Glomerular visceral epithelial cell (primary cell): ENCODE measurements around the gene DNAL4.

ENCODE experiments used
- DNase-seq: peaks from one replicate; pipeline ENCODE4 v3.0.0-alpha.2; 2016; ENCODE audit errors: extremely low spot score

Gene DNAL4

DNA sequence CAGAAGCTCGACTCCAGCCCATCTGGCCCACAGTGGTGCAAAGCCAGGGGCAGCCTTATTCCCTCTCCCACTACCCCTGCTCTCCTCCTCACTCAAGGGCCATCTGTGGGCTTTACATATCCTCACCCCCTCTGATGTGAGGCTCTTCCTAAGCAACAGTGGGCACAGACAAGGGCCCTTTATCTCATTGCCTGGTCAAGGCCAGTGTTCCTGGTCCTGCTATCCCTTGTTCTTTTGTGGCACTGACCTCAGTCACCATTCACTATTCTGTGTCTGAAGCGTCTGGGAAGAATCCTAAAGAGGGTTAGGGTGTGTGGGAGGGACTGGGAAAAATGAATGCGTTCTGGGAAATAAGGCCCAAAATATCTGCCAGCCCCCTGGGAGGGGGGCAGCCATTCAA, 7.3 kb downstream of the DNAL4 start:
- DNase-seq, result no peak

DNA sequence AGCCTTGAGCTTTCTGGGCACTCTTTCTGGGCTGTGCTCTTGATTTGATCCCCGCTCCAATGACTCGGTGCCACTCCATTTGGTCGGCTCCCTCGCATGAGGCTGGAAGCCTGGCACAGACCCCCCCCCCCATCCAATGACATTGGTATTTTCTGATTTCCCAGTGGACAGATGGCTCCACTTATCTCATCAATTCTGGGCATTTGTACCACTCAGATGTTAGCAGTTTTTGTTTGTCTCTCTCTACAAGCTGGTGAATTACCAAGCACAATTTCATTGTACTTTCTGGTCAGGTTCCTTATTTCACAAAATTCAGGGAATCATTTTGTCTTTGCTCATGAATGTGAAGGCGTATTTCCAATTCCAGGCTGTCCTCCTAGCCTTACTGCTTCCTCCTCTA, 9.1 kb downstream of the DNAL4 start:
- no peak for DNase-seq

DNA sequence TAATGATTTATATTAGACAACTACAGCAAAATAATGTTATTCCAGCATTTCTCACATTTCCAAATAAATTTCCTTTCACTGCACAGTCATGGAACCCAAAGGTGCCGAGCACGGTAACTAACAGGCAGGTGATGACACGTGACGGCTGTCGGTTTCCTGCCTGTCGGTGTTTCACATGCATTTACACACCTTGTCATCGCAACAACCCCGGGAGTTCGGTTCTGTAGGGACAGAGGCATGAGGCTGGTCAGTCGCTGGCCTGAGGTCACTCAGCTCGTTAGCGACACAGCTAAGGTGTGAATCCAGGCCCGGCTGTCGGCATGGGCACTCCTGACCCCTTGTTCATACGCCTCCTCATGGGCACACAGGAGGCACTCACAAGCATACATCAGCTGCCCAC, 9.9 kb downstream of the DNAL4 start:
- DNase-seq, result no peak

DNA sequence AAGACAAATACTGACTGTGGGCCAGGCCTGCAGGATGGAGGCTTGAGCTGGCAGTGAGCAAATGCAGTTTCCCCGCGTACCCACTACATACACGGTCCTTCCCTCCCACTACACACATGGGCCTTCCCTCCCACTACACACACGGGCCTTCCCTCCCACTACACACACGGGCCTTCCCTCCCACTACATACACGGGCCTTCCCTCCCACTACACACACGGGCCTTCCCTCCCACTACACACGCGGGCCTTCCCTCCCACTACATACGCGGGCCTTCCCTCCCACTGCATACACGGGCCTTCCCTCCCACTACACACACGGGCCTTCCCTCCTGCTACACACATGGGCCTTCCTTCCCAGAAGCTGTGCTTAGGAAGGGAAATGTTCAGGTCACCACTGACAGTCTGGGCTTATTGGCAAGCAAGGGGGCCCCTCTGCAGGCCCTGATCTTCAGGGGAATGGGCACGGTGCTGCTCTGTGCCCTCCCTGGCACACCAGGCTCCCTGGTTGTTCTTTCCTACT, 10.8 kb downstream of the DNAL4 start:
- no peak for DNase-seq

DNA sequence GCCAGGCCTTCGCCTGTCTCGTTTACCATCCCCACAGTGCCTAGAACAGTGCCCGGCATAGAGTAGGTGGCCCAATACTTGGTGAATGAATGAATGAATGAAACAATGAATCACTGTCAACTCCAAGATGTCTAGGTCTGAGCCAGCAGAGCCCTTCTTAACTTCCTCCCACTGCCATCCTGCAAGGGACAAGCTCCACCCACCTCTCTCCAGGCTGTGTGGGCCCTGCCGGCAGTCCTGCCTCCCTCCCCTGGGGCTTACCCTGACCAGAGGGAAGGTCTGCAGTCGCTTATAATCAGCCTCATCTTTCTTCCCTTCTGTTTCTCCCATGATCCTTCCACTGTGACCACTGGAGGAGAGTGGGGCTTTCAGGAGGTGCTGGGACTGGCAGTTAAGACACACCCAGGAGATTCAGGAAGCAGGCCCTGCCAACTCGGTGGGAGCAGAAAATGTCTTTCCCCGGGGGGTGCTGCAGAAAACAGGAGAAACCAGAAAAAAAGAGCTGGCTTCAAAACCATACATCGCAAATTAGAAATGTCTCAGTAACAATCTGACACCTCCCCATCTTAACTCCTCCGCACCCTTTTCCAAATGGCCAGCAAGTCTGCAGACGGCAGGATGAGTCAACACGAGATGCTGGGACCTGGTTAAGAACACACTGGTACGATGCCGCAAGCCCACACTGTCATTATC, 11.4 kb downstream of the DNAL4 start:
- no peak for DNase-seq

DNA sequence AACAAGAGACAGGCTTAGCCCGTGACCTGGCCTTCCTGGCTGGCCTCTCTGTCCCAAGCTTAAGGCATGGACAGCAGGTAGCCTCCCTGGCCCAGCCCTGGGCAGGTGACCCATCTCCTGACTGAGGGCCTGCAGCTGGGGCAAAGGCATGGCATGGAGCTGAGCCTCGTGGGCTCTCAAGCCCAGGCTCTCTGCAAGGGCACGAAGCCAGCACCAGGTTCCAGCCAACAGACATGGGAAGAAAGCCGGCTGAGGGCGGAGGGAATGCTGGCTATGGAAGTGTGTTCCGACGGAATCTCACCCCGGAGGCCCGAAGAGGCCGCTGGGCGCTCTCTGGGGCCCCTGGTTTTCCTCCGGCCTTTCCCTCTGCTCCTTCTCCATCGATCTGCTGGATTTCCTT, 12.9 kb downstream of the DNAL4 start:
- no peak for DNase-seq

DNA sequence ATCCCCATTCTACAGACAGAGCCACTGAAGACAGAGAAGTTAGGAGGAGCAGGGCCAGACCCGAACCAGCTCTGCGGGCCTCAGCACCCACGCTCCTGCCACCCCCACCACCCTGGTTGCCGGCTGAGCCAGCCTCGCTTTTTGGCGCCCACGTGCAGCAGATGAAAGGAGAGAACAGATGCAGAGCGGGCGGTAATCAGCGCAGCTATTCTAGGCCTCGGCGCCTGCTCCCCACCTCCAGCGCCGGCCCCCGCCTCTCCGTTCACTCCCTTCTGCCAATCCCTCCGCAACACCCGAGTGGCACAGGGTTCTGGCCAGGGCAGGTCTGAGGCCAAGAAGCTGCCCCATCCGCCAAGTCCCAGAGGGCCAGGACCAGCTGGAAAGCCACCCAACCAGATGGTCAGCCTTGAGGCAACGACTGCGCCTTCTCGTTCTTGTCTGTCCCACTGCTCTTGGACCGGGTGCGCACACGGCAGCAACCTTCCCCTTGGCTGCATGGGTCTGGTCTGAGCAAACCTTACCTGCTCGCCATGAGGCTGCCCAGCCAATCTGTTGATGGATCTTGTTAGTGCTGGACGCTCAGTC, 16.8 kb downstream of the DNAL4 start:
- no peak for DNase-seq

DNA sequence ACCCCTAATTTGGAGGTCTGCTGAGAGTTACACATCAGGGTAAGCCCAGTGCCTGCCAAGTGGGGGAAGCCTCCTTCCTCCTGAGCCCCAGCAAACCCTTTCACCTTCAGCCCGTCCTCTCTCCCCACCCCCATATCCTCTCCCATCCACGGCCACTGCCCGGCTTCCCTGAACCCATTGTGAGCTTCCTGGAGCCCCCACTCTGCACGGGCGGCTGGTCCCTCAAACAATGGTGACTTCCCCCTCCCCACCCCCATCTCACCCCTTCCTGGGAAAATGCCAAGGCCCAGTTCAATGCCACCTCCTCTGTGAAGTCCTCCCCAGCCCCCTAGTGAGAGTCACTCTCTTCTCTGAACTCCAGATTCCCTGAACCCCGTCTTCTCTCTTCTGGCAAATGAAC, 17.9 kb downstream of the DNAL4 start:
- DNase-seq, result no peak

DNA sequence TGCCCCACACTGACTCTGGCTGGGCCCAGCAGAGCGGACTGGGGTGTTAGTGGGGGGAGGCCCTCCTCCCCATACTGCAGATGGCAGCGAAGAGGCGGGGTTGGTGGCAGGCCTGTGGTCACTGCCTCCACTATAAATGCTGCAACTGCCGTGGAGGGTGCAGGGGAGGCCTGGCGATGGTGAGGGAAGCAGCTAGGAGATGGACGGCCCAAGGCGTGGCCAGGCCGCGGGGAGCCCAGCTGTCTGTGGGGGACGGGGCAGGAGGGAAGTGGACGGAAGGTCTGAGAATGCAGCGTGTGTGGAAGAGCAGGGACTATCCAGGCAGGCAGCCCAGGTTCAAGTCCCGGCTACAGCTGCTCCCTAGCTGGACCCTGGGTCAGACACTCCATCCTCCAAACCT, 18.3 kb downstream of the DNAL4 start:
- no peak for DNase-seq

DNA sequence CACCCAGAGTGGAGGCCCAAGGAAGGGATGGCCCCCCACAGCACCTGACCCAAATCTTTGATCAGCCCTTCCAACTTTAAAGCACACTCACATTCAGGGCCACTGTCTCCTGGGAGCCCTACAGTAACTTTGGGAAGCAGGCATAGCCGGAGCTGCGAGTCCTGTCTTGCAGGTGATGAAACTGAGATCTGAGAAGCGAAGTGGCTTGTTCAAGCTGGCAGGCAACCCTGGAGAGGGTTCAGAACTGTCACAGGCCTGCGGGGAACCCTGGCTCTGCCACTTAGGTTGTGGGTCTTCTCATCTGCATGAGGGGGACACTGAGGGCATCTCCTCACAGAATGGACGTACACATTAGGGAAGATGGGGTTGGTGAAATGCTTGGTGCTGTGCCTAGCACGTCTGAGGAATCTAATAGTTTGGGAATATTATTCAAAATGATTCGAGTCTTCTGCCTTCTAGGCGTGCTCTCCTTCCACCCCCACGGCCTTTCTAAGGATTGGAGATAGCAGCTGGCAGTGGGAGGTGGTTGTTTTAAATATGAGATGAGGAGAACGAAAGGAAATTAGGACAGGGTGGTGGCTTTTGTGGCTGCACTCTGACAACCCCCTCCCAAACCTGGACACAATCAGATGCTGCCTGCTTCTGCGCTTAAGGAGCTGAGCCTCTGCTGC, 19.3 kb downstream of the DNAL4 start:
- DNase-seq, result no peak

DNA sequence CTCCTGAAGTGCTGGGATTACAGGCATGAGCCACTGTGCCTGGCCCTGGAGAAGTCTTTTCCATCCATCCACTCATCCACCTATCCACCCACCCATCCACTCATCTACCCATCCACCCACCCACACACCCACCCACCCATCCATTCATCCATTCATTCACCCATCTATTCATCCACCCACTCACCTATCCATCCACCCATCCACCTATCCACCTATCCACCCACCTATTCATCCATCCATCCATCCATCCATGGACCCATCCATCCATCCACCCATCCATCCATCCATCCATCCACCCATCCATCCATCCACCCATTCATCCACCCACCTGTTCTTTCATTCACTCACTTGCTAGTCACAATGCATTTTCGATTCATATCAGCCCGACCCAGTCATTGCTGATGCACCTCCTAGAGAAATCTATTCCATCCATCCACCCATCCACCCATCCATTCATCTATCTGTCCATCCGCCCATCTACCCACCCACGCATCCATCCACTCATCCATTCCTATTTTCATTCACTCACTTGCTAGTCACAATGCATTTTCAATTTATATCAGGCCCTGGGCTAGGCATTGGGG, 20.5 kb downstream of the DNAL4 start:
- no peak for DNase-seq

DNA sequence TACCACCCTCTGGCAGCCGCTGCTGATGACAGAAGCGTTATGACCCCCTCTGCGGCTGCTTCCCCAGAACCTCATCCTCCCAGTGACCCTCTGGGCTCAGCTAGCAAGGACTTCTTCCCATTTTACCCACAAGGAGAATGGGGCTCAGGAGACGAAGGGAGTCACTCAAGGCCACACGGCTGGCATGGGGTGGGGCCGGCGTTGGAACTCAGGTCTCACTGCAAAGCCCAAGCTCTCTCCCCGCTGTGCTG, 21.4 kb downstream of the DNAL4 start:
- no peak for DNase-seq

DNA sequence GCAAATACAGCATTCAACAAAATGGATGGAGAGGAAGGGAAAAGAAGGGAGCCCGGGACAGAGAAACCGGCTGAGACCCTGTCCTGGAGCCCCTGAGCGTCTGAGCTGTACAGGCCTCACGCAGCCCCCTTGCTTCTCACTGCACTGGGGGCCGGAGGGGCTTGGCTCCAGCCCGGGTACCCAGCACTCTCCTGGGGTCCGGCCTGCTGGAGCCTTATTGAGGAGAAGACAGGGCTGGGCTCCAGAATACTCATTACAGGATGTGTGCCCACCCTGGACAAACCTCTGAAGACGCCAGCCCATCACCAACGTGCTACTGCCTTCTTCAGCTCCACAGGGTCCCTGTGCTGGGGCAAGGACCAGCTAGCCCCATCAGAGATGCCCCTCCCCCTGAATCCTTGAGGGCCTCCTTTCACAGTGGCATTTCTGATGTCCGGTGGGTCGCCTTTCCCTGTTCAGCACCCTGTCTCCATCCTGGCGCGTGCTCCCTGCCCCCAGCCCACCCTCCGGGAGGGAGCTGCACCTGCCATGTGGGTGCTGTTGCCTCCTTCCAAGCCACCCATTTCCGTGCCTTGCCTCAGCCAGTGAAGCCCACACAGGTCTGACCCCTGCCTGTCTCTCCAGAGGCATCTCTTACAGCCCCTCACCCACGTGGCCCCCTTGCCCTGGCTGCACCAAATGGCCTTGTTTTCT, 23.5 kb downstream of the DNAL4 start:
- DNase-seq, result no peak

DNA sequence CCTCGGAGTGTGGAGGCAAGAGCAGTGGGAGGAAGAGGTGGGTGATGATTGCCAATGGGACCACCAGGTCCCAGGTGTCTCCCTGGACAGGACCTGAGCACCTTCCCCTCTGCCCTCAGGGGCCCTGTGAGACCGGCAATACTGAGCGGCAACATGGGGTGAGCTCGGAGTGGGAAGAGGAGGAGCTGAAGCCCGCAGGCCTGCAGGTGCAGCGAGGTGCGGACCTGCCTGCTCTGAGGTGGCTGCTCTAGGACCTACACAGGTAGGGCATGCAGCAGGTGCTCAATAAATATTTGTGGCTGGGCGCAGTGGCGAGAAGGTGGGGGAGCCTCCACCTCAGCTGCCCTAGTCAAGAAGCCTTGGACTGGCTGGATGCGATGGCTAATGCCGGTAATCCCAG, 25.9 kb downstream of the DNAL4 start:
- DNase-seq, result no peak

DNA sequence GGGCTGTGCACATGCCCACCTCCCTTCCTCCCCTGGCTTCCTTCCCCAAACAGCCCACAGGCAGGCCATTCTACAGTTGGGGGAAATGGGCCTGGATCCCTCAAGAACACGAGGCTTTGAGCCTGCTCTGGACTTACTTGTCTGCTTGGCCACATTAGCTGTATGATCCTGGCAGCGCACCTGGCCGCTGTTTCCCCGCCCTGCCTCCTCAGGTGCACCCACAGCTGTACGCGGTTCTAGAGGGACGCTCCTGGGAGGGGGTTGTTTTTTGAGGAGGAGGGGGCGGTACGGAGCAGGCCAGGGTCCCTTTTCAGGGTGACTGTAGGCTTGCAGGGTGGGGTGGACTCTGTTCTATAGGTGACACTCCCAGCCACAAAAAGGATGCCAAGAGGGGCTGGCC, 26.6 kb downstream of the DNAL4 start:
- no peak for DNase-seq

DNA sequence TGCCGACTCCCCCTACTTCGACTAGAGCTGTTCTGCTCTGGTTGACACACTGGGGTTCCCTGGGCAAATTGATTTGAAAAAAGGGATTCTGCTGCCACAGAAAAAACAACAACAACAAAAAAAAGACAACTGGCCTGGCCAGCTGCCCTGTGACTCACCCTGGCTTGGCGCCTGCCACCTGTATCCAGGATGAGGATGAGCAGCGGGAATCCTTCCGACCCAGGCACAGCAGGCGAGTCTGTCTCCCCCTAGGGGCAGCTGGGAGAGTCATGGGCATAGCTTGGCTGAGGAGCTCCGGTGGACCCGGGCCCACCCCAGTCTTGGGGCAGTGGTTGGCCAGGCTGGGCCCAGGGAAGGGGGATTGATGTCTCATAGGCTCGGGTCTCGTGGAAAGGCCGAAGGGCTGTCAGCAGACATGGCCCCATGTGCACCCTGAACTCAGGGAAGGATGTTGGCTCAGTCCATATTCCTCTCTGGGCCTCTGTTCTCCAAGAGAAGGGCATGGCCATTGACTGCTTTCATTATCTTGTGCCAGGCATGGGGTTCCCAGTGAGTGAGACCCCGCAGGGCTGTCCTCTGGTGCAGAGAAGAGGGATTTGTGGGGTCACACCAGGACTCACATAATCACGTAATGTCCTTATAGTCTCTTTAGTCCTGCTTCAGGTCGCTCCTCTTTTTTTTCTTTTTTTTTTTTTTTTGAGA, 27.7 kb downstream of the DNAL4 start:
- peak; percentile 74 for DNase-seq

DNA sequence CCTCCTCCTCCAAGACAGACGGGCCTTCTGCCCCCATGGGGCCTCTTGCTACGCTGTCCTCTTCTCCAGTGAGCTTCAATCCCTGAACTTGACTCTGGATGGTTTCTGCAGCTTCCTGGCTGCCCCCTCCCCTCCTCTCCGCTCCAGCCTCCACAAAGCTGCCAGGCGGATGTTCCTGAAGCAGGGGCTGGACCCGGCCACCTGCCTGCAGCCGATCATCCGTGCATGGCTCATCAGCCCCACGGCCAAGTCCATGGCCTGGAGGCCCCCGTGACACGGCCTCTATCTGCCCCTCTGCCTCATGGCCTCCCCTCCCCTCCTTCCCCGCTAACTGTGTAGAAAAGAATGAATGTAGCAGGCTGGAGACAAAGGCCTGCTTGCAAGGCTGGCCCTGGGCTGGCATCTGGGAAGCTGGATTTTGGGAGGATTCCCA, 31.4 kb downstream of the DNAL4 start:
- DNase-seq, result no peak

DNA sequence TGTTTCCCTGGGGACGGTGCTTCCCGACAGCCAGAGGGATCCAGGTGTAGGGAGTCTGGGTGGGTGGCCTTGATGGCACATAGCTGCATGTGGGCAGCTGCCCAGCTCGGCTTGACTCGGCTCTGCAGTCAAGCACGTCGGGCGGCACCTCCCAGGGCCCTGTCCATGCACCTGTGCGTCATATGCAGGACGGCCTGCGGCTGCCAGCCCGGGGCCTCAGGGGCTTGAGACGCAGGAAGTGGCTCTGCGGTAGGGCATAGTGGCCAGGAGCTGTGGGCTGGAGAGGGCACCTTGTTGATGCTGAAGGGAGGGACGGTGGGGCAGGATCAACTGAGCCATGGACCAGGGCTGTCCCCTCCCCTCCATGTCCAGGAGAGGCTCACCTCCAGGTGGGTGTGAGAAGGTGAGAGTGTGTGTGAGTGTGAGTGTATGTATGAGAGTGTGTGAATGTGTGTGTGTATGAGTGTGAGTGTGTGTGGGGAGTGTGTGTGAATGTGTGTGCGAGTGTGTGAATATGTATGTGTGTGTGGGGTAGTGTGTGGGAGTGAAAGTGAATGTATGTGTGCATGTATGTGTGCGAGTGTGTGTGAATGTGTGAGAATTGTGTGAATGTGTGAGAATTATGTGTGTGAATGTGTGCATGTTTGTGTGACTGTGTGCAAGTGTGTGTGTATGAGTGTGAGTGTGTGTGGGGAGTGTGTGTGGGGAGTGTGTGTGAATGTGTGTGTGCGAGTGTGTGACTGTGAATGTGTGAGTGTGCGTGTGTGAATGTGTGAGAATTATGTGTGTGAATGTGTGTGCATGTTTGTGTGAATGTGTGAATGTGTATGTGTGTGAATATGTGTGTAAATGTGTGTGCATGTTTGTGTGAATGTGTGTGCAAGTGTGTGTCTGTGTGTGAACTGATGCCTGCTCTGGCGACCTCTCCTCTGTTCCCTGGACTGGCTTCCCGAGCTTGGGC, 32.5 kb downstream of the DNAL4 start:
- peak; percentile 80 for DNase-seq

DNA sequence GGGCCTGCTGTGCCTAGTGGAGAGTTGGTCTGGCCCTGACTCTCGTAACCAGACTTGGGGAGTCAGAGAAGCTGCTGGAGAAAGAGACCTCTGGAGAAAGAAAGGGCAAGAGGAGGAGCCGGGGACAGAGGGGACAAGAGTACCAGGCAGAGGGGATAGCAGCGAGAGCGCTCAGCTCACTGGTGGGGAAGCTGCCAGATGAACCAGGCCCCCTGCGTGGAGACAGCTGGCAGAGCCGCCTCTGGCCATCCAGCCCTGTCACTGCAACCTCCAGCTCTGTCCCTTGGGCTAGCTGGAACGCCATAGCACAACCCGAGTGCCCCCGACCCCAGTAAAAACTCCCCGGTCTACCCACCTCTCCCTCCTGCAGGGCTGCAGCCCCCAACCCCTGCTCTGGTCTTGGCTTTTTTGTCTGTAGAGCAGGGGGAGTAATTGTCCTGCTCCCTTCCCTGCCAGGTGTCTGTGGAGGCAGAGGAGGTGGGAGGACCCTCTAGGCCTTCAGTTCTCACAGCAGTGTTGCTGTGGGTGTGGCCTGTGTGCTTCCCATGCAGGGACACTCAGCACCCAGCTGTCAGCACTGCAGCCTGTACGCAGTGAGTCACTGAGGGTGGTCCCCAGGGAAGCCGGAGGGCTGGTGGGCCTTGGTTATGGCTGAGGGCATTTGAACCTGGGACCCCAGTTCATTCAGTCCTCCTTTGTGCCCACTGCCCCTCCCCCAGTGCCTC, 33.3 kb downstream of the DNAL4 start:
- peak; percentile 50 for DNase-seq

DNA sequence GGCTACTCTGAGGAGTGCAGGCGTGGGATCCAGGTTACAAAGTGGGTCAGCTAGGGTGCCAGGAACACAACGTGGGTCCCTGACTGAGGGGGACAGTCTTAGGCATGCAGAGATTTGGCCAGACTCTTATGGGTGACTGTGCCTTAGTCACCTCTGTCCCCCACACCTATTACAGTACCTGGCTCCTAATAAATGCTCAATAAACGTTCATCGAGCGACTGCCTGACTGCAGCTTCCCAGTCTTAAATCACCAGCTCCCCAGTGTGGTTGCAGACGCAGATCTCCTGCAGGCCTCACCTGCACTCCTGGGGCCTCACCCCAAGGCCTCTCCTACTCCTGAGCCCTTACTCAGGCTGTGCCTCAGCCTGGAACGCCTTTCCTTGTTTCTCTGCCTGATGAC, 34.9 kb downstream of the DNAL4 start:
- no peak for DNase-seq
